PC-9 (cell line): ENCODE data around the gene DOCK11.

Source experiments
- EZH2 ChIP-seq: fragments of 200-600 bp; sonication (generic); IDR thresholded peaks from 2 replicates; pipeline ENCODE4 v1.8.0; 2017; ENCODE audit warnings: antibody characterized with exemption, low read depth
- TF ChIP-seq, protein P1 (sequence below): fragments of 200-600 bp; sonication (generic); conservative IDR thresholded peaks from 2 replicates; pipeline ENCODE4 v1.6.1; 2017; ENCODE audit warnings: mixed run types, antibody characterized with exemption, mild to moderate bottlenecking, moderate library complexity

DNA sequence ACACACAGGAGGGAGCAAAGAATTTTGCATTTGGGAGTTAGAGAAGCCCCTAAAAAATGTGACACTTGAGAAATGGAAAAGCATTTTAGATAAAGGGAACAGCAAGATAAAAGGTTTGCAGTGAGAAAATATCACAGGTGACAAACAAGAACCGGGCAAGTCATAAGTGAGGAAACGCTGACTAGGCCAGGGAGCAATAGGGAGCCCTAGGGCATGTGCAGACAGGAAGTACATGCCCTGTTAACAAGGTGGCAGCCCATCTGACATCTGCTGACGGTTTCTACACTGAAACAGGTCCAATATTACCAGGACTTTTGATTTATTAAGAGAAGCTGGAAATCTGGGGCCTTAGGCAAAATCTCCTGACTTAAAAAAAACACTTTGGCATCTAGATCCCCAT, 227.8 kb downstream of the DOCK11 start:
- TF ChIP-seq, protein P1, sequence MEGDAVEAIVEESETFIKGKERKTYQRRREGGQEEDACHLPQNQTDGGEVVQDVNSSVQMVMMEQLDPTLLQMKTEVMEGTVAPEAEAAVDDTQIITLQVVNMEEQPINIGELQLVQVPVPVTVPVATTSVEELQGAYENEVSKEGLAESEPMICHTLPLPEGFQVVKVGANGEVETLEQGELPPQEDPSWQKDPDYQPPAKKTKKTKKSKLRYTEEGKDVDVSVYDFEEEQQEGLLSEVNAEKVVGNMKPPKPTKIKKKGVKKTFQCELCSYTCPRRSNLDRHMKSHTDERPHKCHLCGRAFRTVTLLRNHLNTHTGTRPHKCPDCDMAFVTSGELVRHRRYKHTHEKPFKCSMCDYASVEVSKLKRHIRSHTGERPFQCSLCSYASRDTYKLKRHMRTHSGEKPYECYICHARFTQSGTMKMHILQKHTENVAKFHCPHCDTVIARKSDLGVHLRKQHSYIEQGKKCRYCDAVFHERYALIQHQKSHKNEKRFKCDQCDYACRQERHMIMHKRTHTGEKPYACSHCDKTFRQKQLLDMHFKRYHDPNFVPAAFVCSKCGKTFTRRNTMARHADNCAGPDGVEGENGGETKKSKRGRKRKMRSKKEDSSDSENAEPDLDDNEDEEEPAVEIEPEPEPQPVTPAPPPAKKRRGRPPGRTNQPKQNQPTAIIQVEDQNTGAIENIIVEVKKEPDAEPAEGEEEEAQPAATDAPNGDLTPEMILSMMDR = no peak
- no peak for TF ChIP-seq EZH2
